GM12878 (cell line): Measurements from ENCODE around the gene DGKI. TPM values are rescaled to one million over a fixed set of nuclear protein-coding genes. Genes with fewer than 3 reads are reported as not detected.

Experiments used
- ATAC-seq: fragments of 200-7000 bp; cut with Tn5 transposase; 3 replicates; pipeline ENCODE4 v1.9.1; 2020; ENCODE audit warnings: mild to moderate bottlenecking, moderate library complexity
- BruUV-seq: library from RNA; stranded (reverse); fragments of 400-500 nt; replicated peaks from 2 replicates; lab custom pipeline; 2021; lab: Mats Ljungman, UMichigan
- CTCF ChIA-PET: fragments of 300-600 bp; sonication (Branson Sonifier 250); formaldehyde crosslinking; extraction: SDS; loops from one replicate; lab custom pipeline; 2021; ENCODE audit warnings: inconsistent platforms; lab: Yijun Ruan, JAX
- POLR2A ChIA-PET: fragments of 350-600 bp; formaldehyde crosslinking; extraction: SDS; loops from one replicate; lab custom pipeline; 2021; ENCODE audit warnings: inconsistent platforms; lab: Charles Lee
- RAD21 ChIA-PET: fragments of 300-600 bp; sonication (Branson Sonifier 250); formaldehyde crosslinking; loops from one replicate; lab custom pipeline; 2023; ENCODE audit warnings: antibody characterized with exemption; ENCODE audit not compliant: unreplicated experiment; lab: Charles Lee
- SMC1A ChIA-PET: fragments of 300-600 bp; sonication (Branson Sonifier 250); formaldehyde crosslinking; loops from one replicate; lab custom pipeline; 2023; ENCODE audit not compliant: unreplicated experiment, uncharacterized antibody; lab: Charles Lee
- DNase-seq: peaks from one replicate; pipeline ENCODE4 v3.0.0-alpha.2; 2011; ENCODE audit warnings: low read depth, low spot score
- FAIRE-seq: peaks from 3 replicates; lab custom pipeline; 2011; peaks lifted over from hg19 to GRCh38; lab: Jason Lieb, UNC
- H2AFZ ChIP-seq: 2 replicates; pipeline ENCODE4 v1.6.0; 2011; ENCODE audit warnings: low read depth, low read length, control low read depth; ENCODE audit not compliant: control insufficient read depth
- H3K27ac ChIP-seq: 2 replicates; pipeline ENCODE4 v1.5.1; 2011; ENCODE audit warnings: control low read depth; ENCODE audit not compliant: control insufficient read depth, insufficient read depth
- H3K27me3 ChIP-seq, 2 experiments: replicated peaks in 1 of 2; 2 replicates each; pipeline versions ENCODE4 v1.6.0 to v1.6.1; 2011; ENCODE audit warnings: low read length in 1 of 2; ENCODE audit not compliant: control insufficient read depth in 2 of 2, insufficient read depth in 2 of 2
- H3K36me3 ChIP-seq, 2 experiments: 2 replicates each; pipeline ENCODE4 v1.5.1; 2011; ENCODE audit warnings: low read length in 1 of 2; ENCODE audit not compliant: control insufficient read depth in 2 of 2, insufficient read depth in 2 of 2
- H3K4me1 ChIP-seq: 2 replicates; pipeline ENCODE4 v1.6.1; 2011; ENCODE audit warnings: mild to moderate bottlenecking, low read length, moderate library complexity, mixed read lengths; ENCODE audit not compliant: control insufficient read depth, insufficient read depth
- H3K4me2 ChIP-seq: 2 replicates; pipeline ENCODE4 v1.6.0; 2011; ENCODE audit warnings: control low read depth; ENCODE audit not compliant: control insufficient read depth, insufficient read depth
- H3K4me3 ChIP-seq: fragments of 200-600 bp; sonication (generic); 2 replicates; pipeline ENCODE4 v1.5.1; 2016
- H3K79me2 ChIP-seq: 2 replicates; pipeline ENCODE4 v1.6.0; 2011; ENCODE audit warnings: low read length; ENCODE audit not compliant: control insufficient read depth, insufficient read depth
- H3K9ac ChIP-seq: 2 replicates; pipeline ENCODE4 v1.8.0; 2011; ENCODE audit warnings: low read length, control low read depth, mixed read lengths; ENCODE audit not compliant: control insufficient read depth, insufficient read depth
- H3K9me3 ChIP-seq: replicated peaks from 3 replicates; pipeline ENCODE4 v1.5.1; 2011; ENCODE audit warnings: mild to moderate bottlenecking, low read length; ENCODE audit not compliant: control insufficient read depth, insufficient read depth
- H4K20me1 ChIP-seq: 2 replicates; pipeline ENCODE4 v1.6.0; 2011; ENCODE audit not compliant: control insufficient read depth, insufficient read depth
- BHLHE40 ChIP-seq, 2 experiments: fragments of 450-650 bp in 1 of 2; IDR thresholded peaks; 2 replicates each; pipeline ENCODE4 v1.6.1; 2011 to 2017; ENCODE audit warnings: low read depth in 2 of 2, borderline replicate concordance in 1 of 2, improper control_type of control experiment in 1 of 2, low read length in 1 of 2, mild to moderate bottlenecking in 1 of 2
- HSF1 ChIP-seq: fragments of 150-350 bp; IDR thresholded peaks from 2 replicates; pipeline ENCODE4 v1.6.1; 2014; ENCODE audit warnings: mild to moderate bottlenecking, low read depth, low read length
- IRF4 ChIP-seq: IDR thresholded peaks from 2 replicates; pipeline ENCODE4 v1.6.1; 2011; ENCODE audit warnings: low read depth, low read length
- RAD21 ChIP-seq: IDR thresholded peaks from 2 replicates; pipeline ENCODE4 v1.6.1; 2011; ENCODE audit warnings: mild to moderate bottlenecking, low read depth, low read length, moderate library complexity; ENCODE audit not compliant: insufficient read depth
- SMC3 ChIP-seq: IDR thresholded peaks from 2 replicates; pipeline ENCODE4 v1.6.1; 2011; ENCODE audit warnings: low read length, improper control_type of control experiment, borderline replicate concordance
- SP1 ChIP-seq: IDR thresholded peaks from one replicate; pipeline ENCODE4 v1.6.1; 2011; ENCODE audit warnings: low read depth, low read length
- SUPT20H ChIP-seq: IDR thresholded peaks from 2 replicates; pipeline ENCODE4 v1.6.1; 2011; ENCODE audit warnings: low read depth, mild to moderate bottlenecking, low read length, moderate library complexity, borderline replicate concordance; ENCODE audit not compliant: control insufficient read depth
- ZNF384 ChIP-seq: IDR thresholded peaks from 2 replicates; pipeline ENCODE4 v1.6.1; 2012; ENCODE audit warnings: low read depth, mild to moderate bottlenecking, low read length, improper control_type of control experiment, borderline replicate concordance
- WGBS: methylation state at CpG from one replicate; pipeline ENCODE4 v1.1.6; 2016; ENCODE audit warnings: low lambda C conversion rate; ENCODE audit not compliant: insufficient replicate concordance, insufficient coverage; ENCODE audit errors: missing lambda C conversion rate; 5-methylcytosine and 5-hydroxymethylcytosine counted together
- in situ Hi-C: fragments of 300-500 bp; cut with MboI; formaldehyde crosslinking; loops from 9 replicates; pipeline ENCODE4 v1.14.3; 2018; ENCODE audit warnings: mixed read lengths
- intact Hi-C: fragments of 100-400 bp; cut with micrococcal nuclease; formaldehyde crosslinking; loops from one replicate; pipeline ENCODE4 v1.14.2; 2022; ENCODE audit not compliant: unreplicated experiment
- polyA plus RNA-seq, 11 experiments: library from polyadenylated mRNA; depleted of rRNA in 4 of 11; unstranded in 6 of 11; stranded (reverse) in 5 of 11; fragments of >200 nt; fragmentation: Nextera tagmentation in 4 of 11; fragmentation: Illumina TruSeq in 1 of 11; extraction: Ambion mirVana in 4 of 11; extraction: Trizol in 1 of 11; gene quantifications; 1 replicate in 1 of 11; 2 replicates in 10 of 11; pipeline versions ENCODE4 v1.2.1 to v1.2.3, GENCODE V29; 2011 to 2016; ENCODE audit warnings: inconsistent platforms in 2 of 11, missing spikeins in 2 of 11, low read depth in 1 of 11
- total RNA-seq, 4 experiments: library from RNA; depleted of rRNA in 3 of 4; stranded (reverse); fragments of >200 nt in 3 of 4; fragmentation: Illumina TruSeq in 1 of 4; extraction: Trizol in 1 of 4; gene quantifications; 2 replicates each; pipeline versions ENCODE4 v1.2.1 to v1.2.3, GENCODE V29; 2013 to 2021
- TF ChIP-seq, protein P1 (sequence below): IDR thresholded peaks from 2 replicates; pipeline ENCODE4 v1.6.1; 2012; ENCODE audit warnings: mild to moderate bottlenecking, low read depth, low read length
- TF ChIP-seq, protein P2 (sequence below): IDR thresholded peaks from 2 replicates; pipeline ENCODE4 v1.6.1; 2011; ENCODE audit warnings: mild to moderate bottlenecking, low read depth, low read length, moderate library complexity; ENCODE audit not compliant: insufficient replicate concordance

DGKI gene
- total and polyA plus RNA-seq, 10 of the 15 experiments (the other 5 are each of a cell fraction or from before 2014, with no cell fraction given), result 10.4 to 37.1 (median 22.1) TPM

GRCh38 chr7:137636376-137636775 lies 210.4 kb downstream of the DGKI start:
- RAD21 ChIA-PET, result no interaction called here
- intact Hi-C loops, result no loop called here
- no peak for DNase-seq
- H3K4me2 ChIP-seq, result no peak overlapping the region
- no peaks in the 10 kb centered on the region for H3K36me3 ChIP-seq
- H3K9ac ChIP-seq, result no peak overlapping the region
- no peak overlapping the region for H2AFZ ChIP-seq
- no peak for ATAC-seq
- TF ChIP-seq SMC3 (no peak), SUPT20H (no peak), HSF1 (no peak), ZNF384 (no peak), BHLHE40 (IDR thresholded peaks at IDR 0.05; ENCODE audit: borderline replicate concordance in 1 of 2, low read depth in 2 of 2, low read length in 1 of 2) (no peak), IRF4 (no peak), SP1 (no peak), RAD21 (no peak)
- TF ChIP-seq, protein P1, sequence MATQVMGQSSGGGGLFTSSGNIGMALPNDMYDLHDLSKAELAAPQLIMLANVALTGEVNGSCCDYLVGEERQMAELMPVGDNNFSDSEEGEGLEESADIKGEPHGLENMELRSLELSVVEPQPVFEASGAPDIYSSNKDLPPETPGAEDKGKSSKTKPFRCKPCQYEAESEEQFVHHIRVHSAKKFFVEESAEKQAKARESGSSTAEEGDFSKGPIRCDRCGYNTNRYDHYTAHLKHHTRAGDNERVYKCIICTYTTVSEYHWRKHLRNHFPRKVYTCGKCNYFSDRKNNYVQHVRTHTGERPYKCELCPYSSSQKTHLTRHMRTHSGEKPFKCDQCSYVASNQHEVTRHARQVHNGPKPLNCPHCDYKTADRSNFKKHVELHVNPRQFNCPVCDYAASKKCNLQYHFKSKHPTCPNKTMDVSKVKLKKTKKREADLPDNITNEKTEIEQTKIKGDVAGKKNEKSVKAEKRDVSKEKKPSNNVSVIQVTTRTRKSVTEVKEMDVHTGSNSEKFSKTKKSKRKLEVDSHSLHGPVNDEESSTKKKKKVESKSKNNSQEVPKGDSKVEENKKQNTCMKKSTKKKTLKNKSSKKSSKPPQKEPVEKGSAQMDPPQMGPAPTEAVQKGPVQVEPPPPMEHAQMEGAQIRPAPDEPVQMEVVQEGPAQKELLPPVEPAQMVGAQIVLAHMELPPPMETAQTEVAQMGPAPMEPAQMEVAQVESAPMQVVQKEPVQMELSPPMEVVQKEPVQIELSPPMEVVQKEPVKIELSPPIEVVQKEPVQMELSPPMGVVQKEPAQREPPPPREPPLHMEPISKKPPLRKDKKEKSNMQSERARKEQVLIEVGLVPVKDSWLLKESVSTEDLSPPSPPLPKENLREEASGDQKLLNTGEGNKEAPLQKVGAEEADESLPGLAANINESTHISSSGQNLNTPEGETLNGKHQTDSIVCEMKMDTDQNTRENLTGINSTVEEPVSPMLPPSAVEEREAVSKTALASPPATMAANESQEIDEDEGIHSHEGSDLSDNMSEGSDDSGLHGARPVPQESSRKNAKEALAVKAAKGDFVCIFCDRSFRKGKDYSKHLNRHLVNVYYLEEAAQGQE, result no peak
- TF ChIP-seq, protein P2, sequence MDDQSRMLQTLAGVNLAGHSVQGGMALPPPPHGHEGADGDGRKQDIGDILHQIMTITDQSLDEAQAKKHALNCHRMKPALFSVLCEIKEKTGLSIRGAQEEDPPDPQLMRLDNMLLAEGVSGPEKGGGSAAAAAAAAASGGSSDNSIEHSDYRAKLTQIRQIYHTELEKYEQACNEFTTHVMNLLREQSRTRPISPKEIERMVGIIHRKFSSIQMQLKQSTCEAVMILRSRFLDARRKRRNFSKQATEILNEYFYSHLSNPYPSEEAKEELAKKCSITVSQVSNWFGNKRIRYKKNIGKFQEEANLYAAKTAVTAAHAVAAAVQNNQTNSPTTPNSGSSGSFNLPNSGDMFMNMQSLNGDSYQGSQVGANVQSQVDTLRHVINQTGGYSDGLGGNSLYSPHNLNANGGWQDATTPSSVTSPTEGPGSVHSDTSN, result no peak
- TF ChIP-seq, all 136 proteins: peak for 0
- Histone ChIP-seq H4K20me1 (no peaks in the 10 kb centered on the region), H3K27me3 (no peaks in the 10 kb centered on the region), H3K4me1 (no peaks in the 10 kb centered on the region), H3K27ac (no peak overlapping the region), H3K9me3 (no peaks in the 10 kb centered on the region; the same call in 2 of the 3 replicates), H3K79me2 (no peaks in the 10 kb centered on the region), H3K4me3 (no peak overlapping the region)
- no peak for FAIRE-seq
- BruUV-seq, result no TSS peak
- ChIA-PET CTCF (interaction anchor here (0.8 to 2.1 kb wide), 5 partner anchors 10 to 265 kb away, joined by 3 to 6 read pairs (median 3); no protein-coding TSS in a partner anchor), POLR2A (no interaction called here), SMC1A (interaction anchor here (2.0 to 2.3 kb wide), 2 partner anchors 9 to 31 kb away, joined by 6 to 7 read pairs; no protein-coding TSS in a partner anchor)
- 0% methylated on average over 2 of the region's 2 CpGs for WGBS
- in situ Hi-C loops, result no loop called here
